Cardiac fibroblast (primary cell): ENCODE measurements around the gene CERS1.

Source experiments
- DNase-seq, 2 donors: peaks; one replicate each; pipeline versions ENCODE4 v3.0.0 to v3.0.0-alpha.2; 2010; ENCODE audit warnings: low read depth in 2 of 2
- H3K4me3 ChIP-seq, 2 donors: replicated peaks in 1 of 2; 1 replicate in 1 of 2; 2 replicates in 1 of 2; pipeline ENCODE4 v1.5.1; 2011; ENCODE audit warnings: low read depth in 2 of 2, low read length in 2 of 2, mild to moderate bottlenecking in 2 of 2, moderate library complexity in 1 of 2
- CTCF ChIP-seq: IDR thresholded peaks from one replicate; pipeline ENCODE4 v1.5.1; 2011; ENCODE audit warnings: low read depth, mild to moderate bottlenecking, low read length, inconsistent platforms

CERS1 gene

GRCh38 chr19:18889949-18890745 is 5.8 kb downstream of the CERS1 start:
- TF ChIP-seq CTCF = no peak
- H3K4me3 ChIP-seq = no peak overlapping the region
- no peak for DNase-seq

- H3K4me3 ChIP-seq = no peak overlapping the region
- TF ChIP-seq CTCF = no peak
- no peak for DNase-seq
These were observed 9.0 kb downstream of the CERS1 start for GRCh38 chr19:18886972-18887371.

- H3K4me3 ChIP-seq = no peak overlapping the region
- TF ChIP-seq CTCF = no peak
- DNase-seq = no peak
These were observed 12.2 kb downstream of the CERS1 start for GRCh38 chr19:18883526-18884304.

GRCh38 chr19:18881491-18881890 is 14.5 kb downstream of the CERS1 start:
- TF ChIP-seq CTCF = no peak
- DNase-seq = no peak
- no peak overlapping the region for H3K4me3 ChIP-seq

GRCh38 chr19:18879579-18880373 is 16.2 kb downstream of the CERS1 start:
- no peak overlapping the region for H3K4me3 ChIP-seq

More at GRCh38 chr19:18879579-18880373, 16.2 kb downstream of the CERS1 start:
- DNase-seq = peak; percentile 16 to 24
- no peak for TF ChIP-seq CTCF
